NCI-H510A treated with DMSO at 0.1 percent for 48 hours (cell line): ENCODE data around the gene ZNF468.
"Not testable (repeated sequence)": the region's sequence is repeated elsewhere in the genome, so short reads cannot be mapped to it uniquely, and the experiment has no call there.

Source experiments
- DNase-seq: peaks from one replicate; lab custom pipeline; 2025; lab: John Stamatoyannopoulos, UW

The ZNF468 gene

DNA sequence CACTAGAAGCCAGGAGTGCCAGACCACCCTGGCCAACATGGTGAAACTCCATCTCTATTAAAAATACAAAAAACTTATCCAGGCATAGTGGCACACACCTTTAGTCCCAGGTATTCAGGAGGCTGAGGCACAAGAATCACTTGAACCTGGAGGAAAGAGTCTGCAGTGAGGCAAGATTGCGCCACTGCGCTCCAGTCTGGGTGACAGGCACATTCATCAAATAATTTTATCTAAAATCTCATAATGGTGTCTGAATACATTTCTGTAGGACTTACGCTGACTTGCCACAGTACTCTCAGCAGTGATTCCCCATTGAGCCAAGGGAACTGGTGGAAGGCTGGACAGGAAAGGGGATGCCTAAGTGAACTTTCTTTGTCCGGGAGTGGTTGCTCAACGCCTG is 31.7 kb downstream of the ZNF468 start:
- no peak for DNase-seq

DNA sequence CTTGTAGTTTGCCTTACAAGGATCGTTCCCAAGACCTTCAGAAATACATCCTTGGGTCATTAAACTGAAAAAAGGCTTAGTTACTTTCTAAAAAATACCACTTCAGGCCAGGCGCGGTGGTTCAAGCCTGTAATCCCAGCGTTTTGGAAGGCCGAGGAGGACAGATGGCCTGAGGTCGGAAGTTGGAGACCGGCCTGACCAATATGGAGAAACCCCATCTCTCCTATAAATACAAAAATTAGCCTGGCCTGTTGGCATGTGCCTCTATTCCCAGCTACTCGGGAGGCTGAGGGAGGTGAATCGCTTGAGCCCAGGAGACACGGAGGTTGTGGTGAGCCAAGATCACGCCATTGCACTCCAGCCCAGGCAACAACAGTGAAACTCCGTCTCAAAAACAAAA is 33.7 kb downstream of the ZNF468 start:
- DNase-seq: no peak

DNA sequence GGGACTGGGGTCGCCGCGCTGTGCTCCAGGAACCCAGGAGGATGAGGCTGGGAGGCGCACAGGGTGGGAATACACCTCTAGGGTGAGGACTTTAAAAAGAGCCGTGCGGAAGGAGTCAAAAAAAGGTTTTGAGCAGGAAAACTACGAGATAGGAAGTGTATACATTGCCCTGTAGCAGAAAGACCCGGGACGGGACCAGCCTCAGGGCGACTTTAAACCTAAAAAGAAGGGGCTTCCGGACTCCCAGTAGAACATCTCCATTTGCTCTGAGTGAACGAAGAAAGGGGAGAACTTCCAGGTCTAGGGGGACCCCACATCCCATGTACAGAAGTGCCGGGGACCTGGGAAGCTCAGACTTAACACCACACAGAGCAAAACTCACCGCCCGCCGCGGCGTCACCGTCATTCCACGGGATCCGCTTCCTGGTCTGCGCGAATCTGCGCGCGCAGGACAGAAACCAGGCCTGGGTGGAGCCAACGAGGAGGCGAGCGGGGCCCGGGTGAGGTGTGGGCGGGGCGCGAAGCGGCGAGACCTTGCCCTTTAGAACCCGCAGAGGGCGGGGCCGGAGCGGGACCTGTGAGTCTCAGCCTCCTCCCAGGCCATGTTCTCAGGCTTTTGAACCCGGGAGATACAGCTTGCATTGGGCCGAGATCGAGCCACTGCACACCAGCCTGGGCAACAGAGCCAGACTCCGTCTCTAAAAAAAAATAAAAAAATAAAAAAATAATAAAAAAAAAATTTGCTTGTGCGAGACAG is 36.0 kb downstream of the ZNF468 start, which contains the start of gene ZNF28:
Gene ZNF28 (minus strand): TSS at position 430 of the 757 bp plus-strand sequence. CDS start 3,675 bp downstream, outside the sequence.
- not testable (repeated sequence) for DNase-seq

DNA sequence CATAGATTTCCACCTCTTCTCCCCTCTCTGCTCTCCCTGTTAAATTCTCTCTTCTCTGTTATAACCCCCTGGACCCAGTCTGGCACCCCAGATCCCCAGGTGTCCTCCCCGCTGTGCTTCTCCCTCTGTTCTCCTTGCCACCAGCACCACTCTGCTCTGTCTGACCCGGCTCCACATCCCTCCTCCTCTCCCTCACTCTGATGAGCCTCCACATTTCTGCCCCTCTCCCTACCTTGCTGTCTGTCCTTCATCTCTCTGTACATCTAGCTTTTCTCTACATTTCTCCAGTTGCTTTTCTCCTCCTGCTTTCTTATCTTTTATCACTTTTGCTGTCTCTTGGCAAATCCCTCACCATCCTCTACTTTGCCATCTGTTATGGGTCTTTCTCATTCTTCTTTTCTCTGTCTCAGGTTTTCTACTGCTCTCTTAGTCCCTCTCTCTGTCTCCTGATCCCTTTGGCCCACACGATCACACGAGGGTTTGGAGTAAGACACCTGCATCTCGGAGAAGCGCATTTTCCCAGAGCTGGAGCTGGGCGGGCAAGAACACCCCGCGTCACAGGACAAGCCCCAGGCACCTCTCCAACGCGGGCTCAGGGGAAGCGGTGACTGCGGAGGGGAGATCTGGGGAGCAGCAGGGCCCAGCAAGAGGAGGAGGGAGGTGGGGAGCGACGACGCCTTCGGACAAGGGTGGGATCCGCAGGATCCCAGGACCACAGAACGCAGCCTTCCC is 36.8 kb downstream of the ZNF468 start:
- not testable (repeated sequence) for DNase-seq

DNA sequence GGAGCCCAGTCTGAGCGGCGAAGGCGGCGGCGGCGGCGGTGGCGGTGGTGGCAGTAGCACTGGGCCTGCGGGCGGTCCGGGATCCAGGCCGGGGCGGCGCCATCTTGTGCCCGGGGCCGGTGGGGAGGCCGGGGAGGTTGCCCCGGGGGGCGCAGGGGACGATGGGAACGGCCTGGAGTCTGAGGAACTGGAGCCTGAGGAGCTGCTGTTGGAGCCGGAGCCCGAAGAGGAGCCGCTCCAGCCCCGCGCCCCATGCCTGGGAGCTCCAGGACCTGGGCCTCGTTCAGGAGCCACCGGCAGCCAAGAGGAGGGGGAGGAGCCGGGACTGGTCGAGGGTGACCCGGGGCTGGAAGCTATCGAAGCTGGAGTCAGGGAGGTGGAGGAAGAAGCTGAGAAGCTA is 47.6 kb downstream of the ZNF468 start:
- DNase-seq: no peak

DNA sequence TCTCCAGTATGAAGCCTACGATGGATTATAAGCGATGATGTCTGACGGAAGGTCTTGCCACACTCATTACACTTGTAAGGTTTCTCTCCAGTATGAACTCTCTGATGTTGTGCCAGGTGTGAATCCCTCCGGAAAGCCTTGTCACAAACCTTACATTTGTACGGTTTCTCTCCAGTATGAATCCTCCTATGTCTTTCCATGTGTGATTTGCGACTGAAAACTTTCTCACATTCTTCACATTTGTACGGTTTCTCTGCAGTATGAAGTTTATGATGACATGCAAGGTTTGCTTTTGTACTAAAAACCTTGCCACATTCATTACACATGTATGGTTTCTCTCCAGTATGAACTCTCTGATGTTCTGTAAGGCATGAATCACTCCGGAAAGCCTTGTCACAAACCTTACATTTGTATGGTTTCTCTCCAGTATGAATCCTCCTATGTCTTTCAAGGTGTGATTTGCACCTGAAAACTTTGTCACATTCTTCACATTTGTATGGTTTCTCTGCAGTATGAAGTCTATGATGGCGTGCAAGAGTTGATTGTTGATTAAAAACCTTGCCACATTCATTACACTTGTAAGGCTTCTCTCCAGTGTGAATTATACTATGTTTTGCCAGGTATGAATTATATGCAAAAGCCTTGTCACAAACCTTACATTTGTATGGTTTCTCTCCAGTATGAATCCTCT is 57.3 kb downstream of the ZNF468 start:
- not testable (repeated sequence) for DNase-seq

DNA sequence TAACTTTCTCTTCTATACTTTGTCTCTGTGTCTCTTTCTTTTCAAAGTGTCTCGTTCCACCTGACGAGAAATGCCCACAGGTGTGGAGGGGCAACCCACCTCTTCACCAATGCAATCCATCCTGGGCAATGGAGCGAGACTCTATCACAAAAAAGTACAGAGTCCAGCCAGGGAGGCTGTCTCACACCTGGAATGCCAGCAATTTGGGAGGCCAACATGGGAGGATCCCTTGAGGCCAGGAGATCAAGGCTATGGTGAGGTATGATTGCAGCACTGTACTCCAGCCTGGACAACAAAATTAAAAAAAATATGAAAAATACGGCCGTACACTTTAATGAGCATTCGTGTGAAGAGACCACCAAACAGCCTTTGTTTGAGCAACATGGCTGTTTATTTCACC is 68.0 kb downstream of the ZNF468 start:
- no peak for DNase-seq
